ENCODE measurements around the gene EFNA5.
"Not testable (repeated sequence)": the region's sequence is repeated elsewhere in the genome, so short reads cannot be mapped to it uniquely, and the experiment has no call there.

Gene EFNA5

GRCh38 chr5:107447587-107447986 lies 223.2 kb downstream of the EFNA5 start:
- no peak for DNase-seq

GRCh38 chr5:107446972-107447371 lies 223.8 kb downstream of the EFNA5 start:
- no peak for DNase-seq

- DNase-seq: no peak
These were observed 226.4 kb downstream of the EFNA5 start for GRCh38 chr5:107444300-107444699.

- no peak for DNase-seq
These were observed 226.8 kb downstream of the EFNA5 start for GRCh38 chr5:107443897-107444296.

- DNase-seq: no peak
These were observed 228.3 kb downstream of the EFNA5 start for GRCh38 chr5:107442452-107442851.

GRCh38 chr5:107439832-107440231 lies 230.9 kb downstream of the EFNA5 start:
- no peak for DNase-seq

GRCh38 chr5:107437986-107438510 lies 232.7 kb downstream of the EFNA5 start:
- no peak for DNase-seq

GRCh38 chr5:107437154-107437553 lies 233.6 kb downstream of the EFNA5 start:
- DNase-seq: no peak

- DNase-seq: no peak
These were observed 234.5 kb downstream of the EFNA5 start for GRCh38 chr5:107436201-107436600.

- no peak for DNase-seq
These were observed 235.7 kb downstream of the EFNA5 start for GRCh38 chr5:107435061-107435460.

- not testable (repeated sequence) for DNase-seq
These were observed 237.1 kb downstream of the EFNA5 start for GRCh38 chr5:107433646-107434045.

- no peak for DNase-seq
These were observed 238.7 kb downstream of the EFNA5 start for GRCh38 chr5:107431998-107432397.

GRCh38 chr5:107431536-107431935 lies 239.2 kb downstream of the EFNA5 start:
- DNase-seq: no peak

GRCh38 chr5:107430071-107430625 lies 240.6 kb downstream of the EFNA5 start:
- DNase-seq: no peak

- DNase-seq: no peak
These were observed 242.4 kb downstream of the EFNA5 start for GRCh38 chr5:107428303-107428813.

GRCh38 chr5:107426872-107427271 lies 243.9 kb downstream of the EFNA5 start:
- no peak for DNase-seq

GRCh38 chr5:107426209-107426608 lies 244.5 kb downstream of the EFNA5 start:
- no peak for DNase-seq

- no peak for DNase-seq
These were observed 245.2 kb downstream of the EFNA5 start for GRCh38 chr5:107425541-107426031.

- DNase-seq: no peak
These were observed 246.2 kb downstream of the EFNA5 start for GRCh38 chr5:107424491-107424890.

- DNase-seq: no peak
These were observed 248.2 kb downstream of the EFNA5 start for GRCh38 chr5:107422494-107422893.

GRCh38 chr5:107419498-107419897 lies 251.2 kb downstream of the EFNA5 start:
- DNase-seq: no peak

- DNase-seq: no peak
These were observed 251.8 kb downstream of the EFNA5 start for GRCh38 chr5:107418902-107419301.

- DNase-seq: no peak
These were observed 252.7 kb downstream of the EFNA5 start for GRCh38 chr5:107418071-107418470.

- no peak for DNase-seq
These were observed 255.0 kb downstream of the EFNA5 start for GRCh38 chr5:107415762-107416161.

- DNase-seq: no peak
These were observed 255.9 kb downstream of the EFNA5 start for GRCh38 chr5:107414802-107415201.

Measured in activated CD8-positive, alpha-beta memory T cell treated with anti-CD3 and anti-CD28 coated beads, Interleukin-2, amount 50 U/mL, for 48 hours (primary cell).